ENCODE data around the gene MB21D2.

MB21D2 gene

DNA sequence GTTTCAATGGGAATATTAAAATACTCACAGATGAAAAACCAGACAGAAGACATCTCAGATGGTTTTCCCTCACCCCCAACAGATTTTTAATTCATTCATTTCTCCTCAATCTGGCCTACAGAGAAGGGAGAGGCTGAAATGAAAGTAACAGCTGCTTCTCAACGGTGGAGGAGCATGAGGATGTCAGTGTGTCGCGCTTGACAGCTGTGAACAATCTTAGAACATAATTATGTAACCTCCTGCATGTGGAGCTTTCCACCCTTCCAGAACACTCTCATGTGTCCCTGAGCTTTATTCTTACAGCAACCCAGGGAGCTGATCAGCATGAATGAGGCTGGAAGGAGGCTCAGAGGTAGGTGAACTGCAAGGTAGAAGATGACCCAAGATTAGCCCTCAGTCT is 52.7 kb downstream of the MB21D2 start:
- H3K4me1 ChIP-seq (ENCODE audit: control insufficient read depth in 1 of 2, insufficient read depth in 1 of 2, low read depth in 1 of 2, low read length in 1 of 2), result no peaks in the 10 kb centered on the region
- TF ChIP-seq, protein P1, sequence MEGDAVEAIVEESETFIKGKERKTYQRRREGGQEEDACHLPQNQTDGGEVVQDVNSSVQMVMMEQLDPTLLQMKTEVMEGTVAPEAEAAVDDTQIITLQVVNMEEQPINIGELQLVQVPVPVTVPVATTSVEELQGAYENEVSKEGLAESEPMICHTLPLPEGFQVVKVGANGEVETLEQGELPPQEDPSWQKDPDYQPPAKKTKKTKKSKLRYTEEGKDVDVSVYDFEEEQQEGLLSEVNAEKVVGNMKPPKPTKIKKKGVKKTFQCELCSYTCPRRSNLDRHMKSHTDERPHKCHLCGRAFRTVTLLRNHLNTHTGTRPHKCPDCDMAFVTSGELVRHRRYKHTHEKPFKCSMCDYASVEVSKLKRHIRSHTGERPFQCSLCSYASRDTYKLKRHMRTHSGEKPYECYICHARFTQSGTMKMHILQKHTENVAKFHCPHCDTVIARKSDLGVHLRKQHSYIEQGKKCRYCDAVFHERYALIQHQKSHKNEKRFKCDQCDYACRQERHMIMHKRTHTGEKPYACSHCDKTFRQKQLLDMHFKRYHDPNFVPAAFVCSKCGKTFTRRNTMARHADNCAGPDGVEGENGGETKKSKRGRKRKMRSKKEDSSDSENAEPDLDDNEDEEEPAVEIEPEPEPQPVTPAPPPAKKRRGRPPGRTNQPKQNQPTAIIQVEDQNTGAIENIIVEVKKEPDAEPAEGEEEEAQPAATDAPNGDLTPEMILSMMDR (IDR thresholded peaks at IDR 0.05), result no peak
- H3K9me3 ChIP-seq, result no peaks in the 10 kb centered on the region
- H3K27me3 ChIP-seq, result no peaks in the 10 kb centered on the region
- no peak overlapping the region for H3K4me3 ChIP-seq (ENCODE audit: low read depth in 1 of 2, low read length in 1 of 2)
- H3K27ac ChIP-seq, result no peak overlapping the region
- no peaks in the 10 kb centered on the region for H3K36me3 ChIP-seq

DNA sequence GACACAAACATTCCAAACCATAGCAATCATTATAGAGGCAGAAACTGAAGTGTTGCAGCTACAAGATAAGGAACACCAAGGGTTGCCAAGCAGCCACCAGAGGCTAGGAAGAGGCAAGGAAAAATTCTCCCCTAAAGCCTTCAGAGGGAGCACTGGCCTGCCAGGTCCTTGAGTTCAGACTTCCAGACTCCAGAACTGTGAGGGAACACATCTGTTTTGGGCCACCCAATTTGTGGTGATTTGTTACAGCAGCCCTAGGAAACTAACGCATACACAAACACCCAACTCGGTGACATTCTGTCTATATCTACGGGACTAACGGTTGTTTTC is 54.6 kb downstream of the MB21D2 start:
- TF ChIP-seq, protein P1 (IDR thresholded peaks at IDR 0.05), result no peak
- no peaks in the 10 kb centered on the region for H3K4me1 ChIP-seq (ENCODE audit: control insufficient read depth in 1 of 2, insufficient read depth in 1 of 2, low read depth in 1 of 2, low read length in 1 of 2)
- no peaks in the 10 kb centered on the region for H3K9me3 ChIP-seq
- H3K36me3 ChIP-seq, result no peaks in the 10 kb centered on the region
- no peak overlapping the region for H3K27ac ChIP-seq
- H3K27me3 ChIP-seq, result no peaks in the 10 kb centered on the region
- H3K4me3 ChIP-seq (ENCODE audit: low read depth in 1 of 2, low read length in 1 of 2), result no peak overlapping the region

DNA sequence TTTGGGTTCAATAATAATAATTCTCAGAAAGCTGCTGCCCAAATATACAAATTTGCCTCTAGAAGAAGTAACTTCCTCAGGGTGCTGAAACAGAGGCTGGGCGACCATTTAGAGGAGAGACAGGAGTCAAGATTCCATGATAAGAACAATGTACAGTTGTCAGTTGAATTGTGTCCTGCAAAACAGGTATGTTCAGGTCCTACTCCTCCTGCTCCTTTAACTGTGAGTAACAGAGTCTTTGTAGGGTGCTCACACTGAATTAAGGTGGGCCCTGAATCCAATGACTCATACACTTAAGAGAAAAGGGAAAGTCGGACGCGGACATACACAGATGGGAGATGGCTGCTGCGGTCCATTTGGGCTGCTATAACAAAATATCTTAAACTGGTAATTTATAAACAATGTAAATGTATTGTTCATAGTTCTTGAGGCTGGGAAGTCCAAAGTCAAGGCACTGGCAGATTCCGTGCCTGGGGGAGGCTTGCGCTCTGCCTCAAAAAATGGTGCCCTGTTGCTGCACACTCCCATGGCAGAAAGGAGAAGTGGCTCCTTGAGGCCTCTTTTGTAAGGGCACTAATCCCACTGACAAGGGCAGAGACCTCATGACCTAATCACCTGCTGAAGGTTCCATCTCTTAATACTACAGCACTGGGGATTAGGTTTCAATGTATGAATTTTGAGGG is 55.1 kb downstream of the MB21D2 start:
- TF ChIP-seq, protein P1 (IDR thresholded peaks at IDR 0.05), result no peak
- Histone ChIP-seq H3K4me3 (ENCODE audit: low read depth in 1 of 2, low read length in 1 of 2) (no peak overlapping the region), H3K4me1 (ENCODE audit: control insufficient read depth in 1 of 2, insufficient read depth in 1 of 2, low read depth in 1 of 2, low read length in 1 of 2) (no peaks in the 10 kb centered on the region), H3K27me3 (no peaks in the 10 kb centered on the region), H3K27ac (no peak overlapping the region), H3K9me3 (no peaks in the 10 kb centered on the region), H3K36me3 (no peaks in the 10 kb centered on the region)

DNA sequence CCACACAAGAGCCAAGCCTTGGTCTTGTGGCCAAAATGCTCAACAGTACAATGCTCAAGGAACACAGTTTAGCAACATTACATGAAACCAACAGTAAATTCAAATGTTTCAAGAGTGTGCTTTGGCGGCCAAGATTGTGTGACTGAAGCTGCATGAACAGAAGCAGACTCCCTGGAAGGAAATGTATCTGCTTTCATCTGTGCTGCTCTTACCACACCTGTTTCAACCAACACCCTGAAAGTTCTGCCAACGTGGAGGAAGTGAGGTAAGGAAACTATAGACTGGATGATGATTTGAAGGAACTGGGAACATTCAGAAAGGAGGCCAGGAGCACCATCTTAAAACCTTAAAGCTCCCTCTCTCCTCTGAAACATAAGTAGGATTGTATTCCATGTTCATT is 55.7 kb downstream of the MB21D2 start:
- Histone ChIP-seq H3K4me1 (ENCODE audit: control insufficient read depth in 1 of 2, insufficient read depth in 1 of 2, low read depth in 1 of 2, low read length in 1 of 2) (no peaks in the 10 kb centered on the region), H3K36me3 (no peaks in the 10 kb centered on the region), H3K27me3 (no peaks in the 10 kb centered on the region), H3K9me3 (no peaks in the 10 kb centered on the region), H3K27ac (no peak overlapping the region), H3K4me3 (ENCODE audit: low read depth in 1 of 2, low read length in 1 of 2) (no peak overlapping the region)
- TF ChIP-seq, protein P1 (IDR thresholded peaks at IDR 0.05), result no peak

DNA sequence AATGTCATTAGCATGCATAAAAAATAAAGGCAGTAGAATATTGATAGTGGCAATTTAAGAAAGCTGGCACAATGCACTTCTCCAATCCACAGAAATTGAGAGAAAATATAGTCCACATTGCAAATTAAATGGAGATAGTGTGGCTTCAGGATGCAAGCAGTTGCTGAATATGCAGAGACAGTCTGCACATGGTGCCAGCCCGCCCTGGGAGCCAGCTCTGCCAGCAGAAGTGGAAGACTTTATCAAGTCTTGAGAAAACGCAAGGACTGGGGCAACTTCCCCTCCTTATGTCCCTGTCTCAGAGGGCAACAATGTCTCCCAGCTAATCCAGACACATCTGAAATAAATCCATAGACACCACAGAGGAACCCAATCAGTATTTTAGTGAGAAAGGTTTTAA is 57.2 kb downstream of the MB21D2 start:
- no peaks in the 10 kb centered on the region for H3K9me3 ChIP-seq
- H3K4me1 ChIP-seq (ENCODE audit: control insufficient read depth in 1 of 2, insufficient read depth in 1 of 2, low read depth in 1 of 2, low read length in 1 of 2), result no peaks in the 10 kb centered on the region
- H3K27me3 ChIP-seq, result no peaks in the 10 kb centered on the region
- H3K36me3 ChIP-seq, result no peaks in the 10 kb centered on the region
- no peak overlapping the region for H3K4me3 ChIP-seq (ENCODE audit: low read depth in 1 of 2, low read length in 1 of 2)
- TF ChIP-seq, protein P1 (IDR thresholded peaks at IDR 0.05), result no peak
- no peak overlapping the region for H3K27ac ChIP-seq

Data from neutrophil (primary cell).